HPDE6-E6E7 (cell line): ENCODE results near the gene NCOA1.
"Not testable (repeated sequence)": the region's sequence is repeated elsewhere in the genome, so short reads cannot be mapped to it uniquely, and the experiment has no call there.

Experiments
- DNase-seq: peaks from one replicate; pipeline ENCODE4 v3.0.0; 2011; ENCODE audit warnings: missing footprints; ENCODE audit errors: extremely low spot score

Gene NCOA1

DNA sequence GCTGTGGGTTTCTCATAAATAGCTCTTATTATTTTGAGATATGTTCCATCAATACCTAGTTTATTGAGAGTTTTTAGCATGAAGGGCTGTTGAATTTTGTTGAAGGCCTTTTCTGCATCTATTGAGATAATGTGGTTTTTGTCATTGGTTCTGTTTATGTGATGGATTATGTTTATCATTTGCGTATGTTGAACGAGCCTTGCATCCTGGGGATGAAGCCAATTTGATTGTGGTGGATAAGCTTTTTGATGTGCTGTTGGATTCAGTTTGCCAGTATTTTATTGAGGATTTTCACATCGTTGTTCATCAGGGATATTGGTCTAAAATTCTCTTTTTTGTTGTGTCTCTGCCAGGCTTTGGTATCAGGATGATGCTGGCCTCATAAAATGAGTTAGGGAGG lies 42.5 kb downstream of the NCOA1 start:
- DNase-seq = not testable (repeated sequence)

DNA sequence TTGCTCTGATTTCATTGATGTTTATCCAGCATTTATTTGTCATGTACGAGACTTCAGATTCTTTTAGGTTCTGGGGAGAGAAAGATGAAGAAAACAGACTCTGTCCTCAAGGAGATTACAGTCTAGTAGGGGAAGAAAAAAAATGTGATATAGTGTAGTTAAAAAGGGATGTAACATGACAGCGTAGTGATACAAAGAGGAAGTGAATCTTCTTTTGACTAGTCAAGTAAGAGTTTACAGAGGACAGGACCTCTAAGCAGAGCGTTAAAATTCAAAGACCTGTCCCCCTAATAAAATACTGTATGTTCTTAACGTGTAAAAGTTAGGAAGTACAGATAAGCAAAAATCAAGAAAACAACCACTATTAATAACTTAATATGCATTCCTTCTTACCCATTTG lies 47.7 kb downstream of the NCOA1 start:
- DNase-seq = no peak

DNA sequence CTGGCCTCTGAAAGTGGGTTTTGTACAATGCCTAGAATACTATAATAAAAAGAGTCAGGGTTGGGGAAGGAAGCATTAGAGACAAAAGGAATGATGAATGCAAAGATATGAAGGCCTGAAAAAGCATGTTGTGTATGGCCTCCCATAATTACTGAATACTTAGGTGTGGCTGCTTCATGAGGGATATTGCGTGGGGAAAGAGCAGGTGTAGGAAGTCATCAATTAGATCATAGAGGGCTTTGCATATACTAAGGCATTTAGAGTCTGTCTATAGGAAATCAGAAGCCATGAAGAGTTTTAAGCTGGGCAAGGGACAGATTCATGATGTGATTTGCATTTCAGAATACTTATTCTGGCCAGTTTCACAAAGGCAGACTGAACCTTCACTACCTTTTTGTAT lies 48.2 kb downstream of the NCOA1 start:
- DNase-seq = no peak

DNA sequence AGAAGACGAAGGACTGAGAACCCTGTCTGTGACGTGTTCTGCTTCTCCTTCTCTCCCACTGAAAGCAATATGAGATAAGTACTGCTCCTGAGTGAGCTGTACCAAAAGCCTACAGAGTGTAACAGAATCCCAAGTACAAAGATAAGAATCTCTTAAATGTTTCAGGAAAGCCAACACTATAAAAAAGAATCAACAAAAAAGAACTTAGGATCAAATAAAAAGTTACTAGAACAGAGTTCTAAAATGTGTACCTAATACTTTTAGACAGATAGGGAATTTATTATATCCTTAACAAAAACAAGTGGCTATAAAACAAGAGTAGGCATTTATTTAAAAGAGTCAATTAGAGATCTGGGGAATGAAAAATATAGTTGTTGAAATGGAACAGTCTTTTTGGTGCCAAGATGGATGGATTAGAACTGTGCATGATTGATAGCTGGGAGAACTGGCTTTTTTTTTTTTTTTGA lies 49.0 kb downstream of the NCOA1 start:
- DNase-seq = no peak

DNA sequence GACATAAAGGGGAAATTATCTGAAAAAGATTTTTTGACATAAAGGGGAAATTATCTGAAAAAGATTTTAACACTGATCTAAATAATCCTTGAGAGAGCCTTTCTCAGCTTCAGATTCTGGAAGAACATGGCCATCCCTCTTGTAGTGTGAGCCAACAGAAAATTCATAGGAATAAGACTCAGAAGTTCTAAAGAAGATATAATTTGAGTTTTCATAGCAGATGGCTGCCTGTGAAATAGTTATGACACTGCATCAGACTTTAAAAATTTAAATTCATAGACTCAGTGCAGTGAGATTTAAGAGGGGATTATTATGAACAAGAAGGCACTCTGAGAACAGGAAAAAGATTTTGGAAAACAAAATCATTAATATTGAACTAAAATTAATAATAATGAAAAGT lies 50.6 kb downstream of the NCOA1 start:
- no peak for DNase-seq

DNA sequence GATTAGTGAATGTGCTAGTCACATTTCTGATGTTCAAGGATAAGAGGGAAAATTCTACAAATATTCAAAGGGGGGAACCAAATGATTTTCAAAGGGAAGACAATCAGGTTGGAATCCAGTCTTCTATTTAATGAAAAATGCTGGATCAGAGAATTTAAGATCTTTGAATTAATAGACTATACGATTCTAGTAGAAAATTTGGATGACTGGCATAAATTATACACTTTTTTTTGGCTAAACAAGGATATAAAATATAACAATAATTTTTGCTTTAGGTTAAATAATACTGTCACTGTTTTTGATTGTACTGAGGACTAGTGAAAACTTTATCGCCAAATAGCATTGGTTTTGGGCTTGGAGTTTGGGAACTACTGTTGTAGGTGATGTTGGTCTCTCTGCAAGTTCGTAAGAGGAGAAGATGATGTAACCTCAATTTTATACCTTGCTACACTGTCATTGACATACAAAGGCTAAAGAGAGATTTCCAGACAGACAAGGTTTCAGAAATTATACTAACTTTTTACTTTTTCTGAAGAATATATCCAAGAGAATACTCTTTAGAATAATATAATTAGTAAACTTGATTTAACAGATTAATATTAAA lies 51.3 kb downstream of the NCOA1 start:
- no peak for DNase-seq

DNA sequence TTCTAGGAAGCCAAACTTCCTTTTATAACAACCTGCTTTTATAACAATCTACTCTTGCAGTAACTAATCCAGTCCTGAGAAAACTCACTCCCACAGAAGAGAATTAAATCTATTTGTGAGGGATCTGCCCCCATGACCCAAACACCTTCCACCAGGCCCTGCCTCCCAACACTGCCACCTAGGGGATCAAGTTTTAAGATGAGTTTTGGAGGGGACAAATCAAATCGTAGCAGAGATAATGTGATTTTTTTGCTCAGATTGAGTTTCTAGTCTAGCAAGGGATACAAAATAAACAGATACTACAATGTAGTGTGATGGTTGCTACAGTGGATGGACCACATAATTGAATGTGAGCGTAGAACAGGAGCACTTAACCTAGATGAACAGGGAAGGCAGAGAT lies 52.2 kb downstream of the NCOA1 start:
- DNase-seq = no peak

DNA sequence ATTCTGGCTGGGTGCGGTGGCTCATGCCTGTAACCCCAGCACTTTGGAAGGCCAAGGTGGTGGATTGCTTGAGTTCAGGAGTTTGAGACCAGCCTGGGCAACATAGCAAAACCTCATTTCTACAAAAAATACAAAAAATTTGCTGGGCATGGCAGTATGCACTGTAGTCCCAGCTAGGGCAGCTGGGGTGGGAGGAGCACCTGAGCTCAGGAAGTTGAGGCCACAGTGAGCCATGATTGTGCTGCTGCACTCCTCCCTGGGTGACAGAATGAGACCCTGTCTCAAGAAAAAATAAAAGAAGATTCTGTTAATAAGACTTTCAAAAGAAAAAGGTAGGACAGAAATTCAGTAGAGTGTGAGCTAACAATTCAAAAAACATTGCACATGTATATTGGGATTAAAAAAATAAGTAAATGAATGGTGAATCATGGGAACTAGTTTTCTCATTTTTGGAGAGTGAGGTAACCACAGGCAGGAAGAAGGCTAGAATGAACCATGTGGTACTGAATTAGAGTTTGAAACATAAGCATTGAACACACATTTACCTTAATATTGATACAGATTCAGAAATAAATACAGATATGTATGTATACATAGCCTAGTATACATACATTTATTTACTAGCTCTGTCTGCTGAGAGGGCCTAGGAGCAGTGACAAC lies 53.5 kb downstream of the NCOA1 start:
- DNase-seq = no peak

DNA sequence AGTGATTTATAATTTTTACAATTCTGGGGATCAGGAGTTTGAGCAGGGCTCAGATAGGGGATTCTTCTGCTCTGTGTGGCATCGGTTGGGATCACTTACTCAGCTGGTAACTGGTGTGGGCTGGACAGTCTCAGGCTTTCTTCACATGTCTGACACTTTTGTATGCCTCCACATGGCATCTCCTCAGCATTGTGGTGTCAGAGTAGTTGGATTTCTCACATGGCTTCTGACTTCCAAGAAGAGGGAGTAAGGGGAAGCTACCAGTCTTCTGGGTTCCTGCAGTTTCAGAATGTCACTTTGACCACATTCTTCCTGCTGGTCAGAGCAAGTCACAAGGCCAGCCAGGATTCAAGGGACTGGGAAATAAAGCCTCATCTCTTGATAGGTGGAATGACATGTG lies 55.6 kb downstream of the NCOA1 start:
- no peak for DNase-seq

DNA sequence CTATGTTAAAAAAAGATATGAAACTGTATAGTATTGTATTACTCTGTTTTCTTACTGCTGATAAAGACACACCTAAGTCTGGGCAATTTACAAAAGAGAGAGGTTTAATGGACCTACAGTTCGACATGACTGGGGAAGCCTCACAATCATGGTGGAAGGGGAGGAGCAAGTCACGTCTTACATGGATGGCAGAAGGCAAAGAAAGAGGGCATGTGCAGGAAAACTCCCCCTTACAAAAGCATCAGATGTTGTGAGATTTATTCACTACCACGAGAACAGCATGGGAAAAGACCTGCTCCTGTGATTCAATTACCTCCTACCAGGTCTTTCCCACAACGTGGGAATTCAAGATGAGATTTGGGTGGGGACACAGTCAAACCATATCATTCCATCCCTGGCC lies 57.0 kb downstream of the NCOA1 start:
- DNase-seq = no peak

DNA sequence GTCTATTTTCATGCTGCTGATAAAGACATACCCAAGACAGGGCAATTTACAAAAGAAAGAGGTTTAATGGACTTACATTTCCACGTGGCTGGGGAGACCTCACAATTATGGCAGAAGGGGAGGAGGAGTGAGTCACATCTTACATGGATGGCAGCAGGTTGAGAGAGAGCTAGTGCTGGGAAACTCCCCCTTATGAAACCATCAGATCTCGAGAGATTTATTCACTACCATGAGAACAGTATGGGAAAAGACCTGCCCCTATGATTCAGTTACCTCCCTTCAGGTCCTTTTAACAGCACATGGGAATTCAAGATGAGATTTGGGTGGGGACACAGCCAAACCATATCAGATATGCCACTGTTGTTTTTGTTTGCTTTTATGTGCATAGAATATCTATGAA lies 59.2 kb downstream of the NCOA1 start:
- DNase-seq = not testable (repeated sequence)

DNA sequence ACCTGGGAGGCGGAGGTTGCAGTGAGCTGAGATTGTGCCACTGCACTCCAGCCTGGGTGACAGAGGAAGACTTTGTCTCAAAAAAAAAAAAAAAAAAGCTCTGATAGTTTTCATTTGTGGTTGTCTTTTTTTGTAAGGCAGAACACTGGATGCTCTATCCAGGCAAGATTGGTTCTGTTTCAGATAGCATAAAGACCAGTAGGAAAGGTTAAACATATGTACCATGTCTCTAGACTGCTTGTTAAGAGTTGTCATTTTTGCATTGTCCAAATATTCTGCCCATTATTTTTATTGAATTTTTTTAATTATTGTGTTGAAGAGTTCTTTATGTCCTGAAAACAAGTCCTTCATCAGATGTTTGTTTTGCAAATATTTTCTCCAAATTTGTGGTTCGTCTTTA lies 60.0 kb downstream of the NCOA1 start:
- DNase-seq = no peak

DNA sequence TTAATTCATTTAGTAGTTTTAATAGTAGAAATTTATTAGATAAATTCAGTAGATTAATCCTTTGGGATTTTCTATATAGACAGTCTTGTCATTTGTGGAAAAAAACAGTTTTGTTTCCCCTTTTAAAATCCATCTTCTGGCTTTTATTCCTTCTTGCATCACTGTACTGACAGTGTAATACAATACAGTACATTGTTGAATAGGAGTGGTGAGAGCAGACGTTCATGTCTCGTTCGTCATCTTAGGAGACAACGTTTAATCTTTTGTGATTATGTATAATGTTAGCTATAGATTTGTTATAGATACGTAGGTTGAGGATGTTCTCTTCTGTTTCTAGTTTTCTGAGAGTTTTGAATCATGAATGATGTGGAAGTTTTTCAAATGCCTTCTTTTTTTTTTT lies 61.8 kb downstream of the NCOA1 start:
- no peak for DNase-seq

DNA sequence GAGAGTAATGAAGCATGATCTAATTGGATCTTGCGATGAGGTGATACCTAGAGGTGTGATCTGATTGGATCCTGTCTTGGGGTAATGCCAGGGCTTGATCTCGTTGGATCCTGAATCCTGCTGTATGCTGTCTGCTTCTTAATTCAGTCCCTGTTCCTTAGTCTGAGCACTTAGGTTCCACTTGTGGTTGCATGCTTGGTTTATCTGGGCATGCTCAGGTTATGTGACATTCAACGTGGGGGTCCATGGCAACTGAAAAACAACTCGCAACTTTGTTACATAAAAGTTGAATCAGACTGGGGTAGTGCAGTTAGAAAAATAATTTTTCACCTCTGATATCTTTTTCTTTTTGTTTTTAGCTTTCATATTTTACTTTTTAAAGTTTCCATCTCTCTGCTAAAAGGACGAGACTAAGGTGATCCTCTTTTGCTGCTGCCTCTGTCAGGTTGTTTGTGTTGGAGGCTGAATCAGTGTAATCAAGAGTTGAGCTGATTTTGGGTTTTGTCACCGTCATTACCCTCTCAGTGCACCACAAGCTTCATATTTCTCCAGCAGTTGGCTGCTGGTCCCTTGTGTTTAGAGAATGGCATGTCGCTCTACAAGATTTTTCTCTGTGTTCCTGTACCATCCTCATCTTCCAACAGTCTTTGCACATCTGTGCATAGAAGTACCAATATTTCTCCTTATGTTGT lies 67.9 kb downstream of the NCOA1 start:
- no peak for DNase-seq

DNA sequence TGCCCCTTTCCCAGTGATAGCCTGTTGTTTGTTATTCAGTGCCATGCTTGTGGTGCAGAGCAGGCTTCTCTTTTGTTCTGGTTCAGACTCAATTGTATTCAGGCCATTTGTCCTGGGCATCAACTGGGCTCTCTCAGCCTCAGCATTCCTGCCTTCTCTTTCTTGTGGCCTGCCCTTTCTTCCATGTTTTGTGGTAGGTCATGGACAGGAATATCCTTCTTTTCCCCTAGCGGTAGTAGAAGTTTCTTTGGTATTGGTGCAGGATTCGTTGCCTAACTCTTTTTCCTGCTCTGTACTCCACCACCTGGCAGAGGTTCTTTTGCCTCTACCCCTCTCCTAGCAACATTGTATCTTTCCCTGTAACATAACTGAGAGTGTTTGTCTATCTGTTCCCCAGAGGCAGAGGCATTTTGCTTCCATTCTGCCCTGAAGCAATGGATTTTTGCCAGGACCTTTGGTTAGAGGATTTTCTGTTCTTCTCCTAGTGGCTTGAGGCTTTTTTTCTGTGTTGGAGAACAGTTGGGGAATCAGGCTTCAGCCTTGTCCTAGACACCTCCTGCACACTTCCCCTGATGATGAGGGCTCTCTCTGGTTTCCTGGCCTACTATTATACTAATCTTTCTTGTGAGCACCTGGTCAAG lies 68.5 kb downstream of the NCOA1 start:
- no peak for DNase-seq

DNA sequence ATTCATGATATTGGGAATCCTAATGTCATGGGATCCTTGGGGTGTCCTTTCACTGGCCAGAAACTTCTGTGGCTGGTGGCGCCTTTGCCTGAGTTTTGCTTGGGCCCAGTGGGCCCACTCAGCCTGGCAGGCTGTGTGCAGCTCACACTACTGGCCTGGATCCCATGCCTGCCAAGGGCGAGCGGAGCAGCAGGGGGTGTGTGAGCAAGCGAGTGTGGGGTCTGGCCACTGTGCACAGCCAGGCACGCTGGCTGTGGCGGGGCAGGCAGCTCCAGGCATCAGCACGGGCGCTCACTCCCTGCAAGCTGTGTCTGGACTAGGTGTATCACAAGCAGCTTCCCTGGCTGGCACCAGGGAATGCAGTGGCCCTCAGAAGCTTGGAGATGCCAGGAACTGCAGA lies 74.5 kb downstream of the NCOA1 start:
- DNase-seq = no peak

DNA sequence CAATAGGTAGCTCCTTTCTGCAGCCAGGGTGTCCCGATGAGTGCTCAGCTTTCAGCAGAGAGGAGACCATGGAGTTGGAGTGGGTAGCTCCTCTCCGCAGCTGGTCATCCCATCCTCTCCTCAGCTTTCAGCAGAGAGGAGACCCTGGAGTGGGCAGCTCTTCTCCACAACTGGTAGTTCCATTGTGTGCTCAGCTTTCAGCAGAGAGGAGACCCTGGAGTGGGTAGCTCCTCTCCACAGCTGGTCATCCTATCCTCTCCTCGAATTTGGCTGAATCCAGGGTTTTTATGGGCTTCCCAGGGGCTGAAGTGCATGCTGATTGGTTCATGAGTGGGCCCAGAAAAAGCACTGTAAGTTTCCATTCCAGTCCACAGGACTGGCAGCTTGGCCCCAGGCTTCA lies 75.2 kb downstream of the NCOA1 start:
- DNase-seq = no peak

DNA sequence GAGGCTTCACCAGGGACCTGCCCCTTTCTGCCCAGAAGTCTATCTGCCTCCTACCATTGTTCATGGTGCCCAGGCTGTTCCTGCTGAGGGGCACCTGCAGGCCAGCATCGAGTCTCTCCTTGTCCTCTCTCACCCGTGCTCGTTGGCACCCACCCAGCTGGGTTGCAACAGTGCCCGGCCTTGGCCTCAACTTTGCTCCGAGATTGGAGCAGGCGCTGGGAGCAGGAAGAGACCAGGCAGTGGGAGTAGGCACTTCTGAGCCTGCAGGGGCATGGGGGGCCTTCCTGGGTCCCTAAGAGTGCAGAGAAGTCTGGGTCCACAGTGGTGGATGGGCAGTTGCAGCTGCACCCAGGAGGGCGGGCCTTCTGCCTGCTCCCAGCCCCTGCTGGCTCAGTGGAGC lies 75.6 kb downstream of the NCOA1 start:
- no peak for DNase-seq

DNA sequence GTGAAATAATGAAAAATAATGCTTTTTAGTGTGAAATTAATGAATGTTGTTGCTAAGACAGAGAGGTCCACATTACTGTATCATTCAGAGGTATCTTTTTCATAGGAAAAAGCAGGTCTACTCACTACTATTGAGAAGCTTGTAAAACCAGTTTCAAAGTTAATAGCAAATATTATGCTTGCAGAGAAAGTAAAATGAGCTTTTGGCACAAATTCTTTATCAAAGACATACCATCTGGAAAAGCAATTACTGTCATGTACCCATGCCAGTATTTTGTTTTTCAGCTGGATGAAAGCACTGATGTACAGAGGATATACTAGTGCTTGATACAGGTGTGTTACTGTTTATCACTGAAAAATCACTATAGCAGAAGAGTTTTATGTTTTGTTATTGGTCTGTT lies 77.5 kb downstream of the NCOA1 start:
- no peak for DNase-seq

DNA sequence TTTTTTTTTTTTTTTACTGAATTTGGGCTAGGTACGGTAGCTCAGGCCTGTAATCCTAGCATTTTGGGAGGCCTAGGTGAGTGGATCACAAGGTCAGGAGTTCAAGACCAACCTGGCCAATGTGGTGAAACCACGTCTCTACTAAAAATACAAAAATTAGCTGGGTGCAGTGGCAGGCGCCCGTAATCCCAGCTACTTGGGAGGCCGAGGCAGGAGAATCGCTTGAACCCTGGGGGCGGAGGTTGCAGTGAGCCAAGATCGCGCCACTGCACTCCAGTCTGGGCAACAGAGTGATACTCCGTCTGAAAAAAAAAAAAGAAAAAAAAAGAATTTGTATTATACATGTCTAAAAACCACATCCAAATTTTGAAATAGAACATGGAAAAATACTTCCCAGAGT lies 78.5 kb downstream of the NCOA1 start:
- DNase-seq = not testable (repeated sequence)

DNA sequence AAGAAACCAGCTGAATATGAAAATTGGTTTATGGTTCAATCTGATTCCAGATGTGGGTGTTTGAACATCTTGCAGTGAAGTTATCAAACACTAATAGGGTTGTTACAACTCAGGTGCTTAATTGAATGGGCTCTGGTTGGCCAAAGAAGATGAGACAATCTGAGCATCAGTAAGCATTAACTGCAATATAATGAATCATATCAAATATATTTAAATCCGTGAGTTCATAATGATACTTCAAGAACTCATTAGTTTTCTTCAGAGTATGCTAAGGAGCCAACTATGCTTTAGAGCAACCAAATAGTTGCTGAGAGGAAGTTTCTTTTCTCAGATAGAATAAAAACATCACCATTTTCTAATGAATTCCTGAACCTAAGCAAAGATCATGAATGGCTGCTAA lies 79.2 kb downstream of the NCOA1 start:
- no peak for DNase-seq

DNA sequence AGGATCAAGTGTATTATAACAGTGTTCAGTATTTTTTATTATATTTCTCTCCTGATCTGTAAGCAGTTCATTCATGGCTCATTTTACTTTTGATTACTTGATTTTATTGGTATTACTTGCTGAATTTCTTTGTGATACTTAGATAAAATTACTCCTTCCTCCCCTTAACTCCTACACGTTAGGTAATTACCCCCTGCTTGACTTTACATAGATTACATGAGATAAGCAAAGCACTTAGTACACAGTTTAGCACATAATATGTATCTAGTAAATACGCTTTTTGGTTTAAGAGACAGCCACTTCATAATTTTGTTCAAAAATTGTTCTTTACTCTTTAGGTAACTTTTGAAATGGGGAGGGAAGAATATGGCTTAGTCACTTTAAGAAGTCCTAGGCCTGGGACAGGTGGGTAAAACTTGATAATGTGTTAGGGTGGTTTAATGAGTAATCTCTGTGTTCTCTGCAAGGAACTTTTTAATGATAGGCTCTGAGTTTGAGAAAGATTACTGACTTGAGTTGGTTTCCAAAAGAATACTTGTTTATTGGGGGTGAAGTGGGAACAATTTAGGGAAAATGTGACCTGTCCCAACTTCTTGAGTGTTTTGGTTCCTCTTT lies 80.9 kb downstream of the NCOA1 start:
- no peak for DNase-seq
